Measurements from ENCODE around the gene SLC39A9. TPM values are rescaled to one million over a fixed set of nuclear protein-coding genes. Genes with fewer than 3 reads are reported as not detected.

The SLC39A9 gene
- total RNA-seq, 1 donor from 2014 or later: 61.2 TPM

GRCh38 chr14:69499436-69499835, 100.9 kb downstream of the SLC39A9 start:
- Histone ChIP-seq H3K27me3 (peaks cover 9% of the 10 kb centered on the region), H2AFZ (replicated peaks) (no peak overlapping the region), H3K4me3 (no peak overlapping the region), H3K4me1 (no peaks in the 10 kb centered on the region), H3F3A (ENCODE audit: low read depth) (no peaks in the 10 kb centered on the region), H3K4me2 (no peak overlapping the region), H3K27ac (no peak overlapping the region), H3K36me3 (no peaks in the 10 kb centered on the region), H3K9ac (no peak overlapping the region), H4K20me1 (ENCODE audit: low read depth) (no peaks in the 10 kb centered on the region), H3K9me3 (ENCODE audit: low read depth) (no peaks in the 10 kb centered on the region), H3K79me2 (ENCODE audit: low read depth) (no peaks in the 10 kb centered on the region)
- Mint-ChIP-seq H3K27ac (no peak overlapping the region), H3K4me1 (no peaks in the 10 kb centered on the region), H3K27me3 (ENCODE audit: insufficient read depth, low read depth) (peaks cover 2% of the 10 kb centered on the region), H3K9me3 (no peaks in the 10 kb centered on the region), H3K36me3 (no peaks in the 10 kb centered on the region), H3K4me3 (no peak overlapping the region)
- DNase-seq (ENCODE audit: low spot score): no peak
- TF ChIP-seq EZH2phosphoT487 (IDR thresholded peaks at IDR 0.05) (no peak), EZH2 (IDR thresholded peaks at IDR 0.05) (no peak), CTCF (IDR thresholded peaks at IDR 0.05) (no peak)

- H3K4me1 ChIP-seq: no peaks in the 10 kb centered on the region
- H3K4me3 Mint-ChIP-seq: no peak overlapping the region
- peaks cover 3% of the 10 kb centered on the region for H3K4me1 Mint-ChIP-seq
Observed at GRCh38 chr14:69500096-69500495, 101.6 kb downstream of the SLC39A9 start.

GRCh38 chr14:69500736-69501135, 102.2 kb downstream of the SLC39A9 start:
- H3K4me1 Mint-ChIP-seq: peaks cover 3% of the 10 kb centered on the region
- TF ChIP-seq EZH2 (IDR thresholded peaks at IDR 0.05): no peak
- TF ChIP-seq EZH2phosphoT487 (IDR thresholded peaks at IDR 0.05): no peak
- TF ChIP-seq CTCF (IDR thresholded peaks at IDR 0.05): no peak
- H3K9me3 ChIP-seq (ENCODE audit: low read depth): no peaks in the 10 kb centered on the region

More at GRCh38 chr14:69500096-69500495, 101.6 kb downstream of the SLC39A9 start:
- Mint-ChIP-seq H3K27me3 (ENCODE audit: insufficient read depth, low read depth) (peaks cover 2% of the 10 kb centered on the region), H3K9me3 (no peaks in the 10 kb centered on the region), H3K27ac (no peak overlapping the region), H3K36me3 (no peaks in the 10 kb centered on the region)
- H3K9ac ChIP-seq: no peak overlapping the region
- H3K27me3 ChIP-seq: peaks cover 9% of the 10 kb centered on the region
- H4K20me1 ChIP-seq (ENCODE audit: low read depth): no peaks in the 10 kb centered on the region
- H3K79me2 ChIP-seq (ENCODE audit: low read depth): no peaks in the 10 kb centered on the region
- no peaks in the 10 kb centered on the region for H3K36me3 ChIP-seq
- TF ChIP-seq EZH2phosphoT487 (IDR thresholded peaks at IDR 0.05): no peak
- TF ChIP-seq CTCF (IDR thresholded peaks at IDR 0.05): no peak
- no peak for TF ChIP-seq EZH2 (IDR thresholded peaks at IDR 0.05)
- H3F3A ChIP-seq (ENCODE audit: low read depth): no peaks in the 10 kb centered on the region
- H3K9me3 ChIP-seq (ENCODE audit: low read depth): no peaks in the 10 kb centered on the region
- H3K4me2 ChIP-seq: no peak overlapping the region
- no peak overlapping the region for H3K4me3 ChIP-seq
- H2AFZ ChIP-seq (replicated peaks): no peak overlapping the region
- no peak for DNase-seq (ENCODE audit: low spot score)
- H3K27ac ChIP-seq: no peak overlapping the region

More at GRCh38 chr14:69500736-69501135, 102.2 kb downstream of the SLC39A9 start:
- H3K36me3 Mint-ChIP-seq: no peaks in the 10 kb centered on the region
- peaks cover 6% of the 10 kb centered on the region for H3K27me3 Mint-ChIP-seq (ENCODE audit: insufficient read depth, low read depth)
- H3K36me3 ChIP-seq: no peaks in the 10 kb centered on the region
- H3F3A ChIP-seq (ENCODE audit: low read depth): no peaks in the 10 kb centered on the region
- H3K27ac Mint-ChIP-seq: no peak overlapping the region
- H3K27me3 ChIP-seq: peaks cover 9% of the 10 kb centered on the region
- no peak overlapping the region for H3K4me3 ChIP-seq
- H3K79me2 ChIP-seq (ENCODE audit: low read depth): no peaks in the 10 kb centered on the region
- H2AFZ ChIP-seq (replicated peaks): no peak overlapping the region
- no peak for DNase-seq (ENCODE audit: low spot score)
- no peak overlapping the region for H3K27ac ChIP-seq
- H4K20me1 ChIP-seq (ENCODE audit: low read depth): no peaks in the 10 kb centered on the region
- no peaks in the 10 kb centered on the region for H3K4me1 ChIP-seq
- no peak overlapping the region for H3K4me2 ChIP-seq
- H3K9ac ChIP-seq: no peak overlapping the region
- no peak overlapping the region for H3K4me3 Mint-ChIP-seq
- no peaks in the 10 kb centered on the region for H3K9me3 Mint-ChIP-seq

All from neural progenitor cell (in vitro differentiated cells).